Measurements from ENCODE around the gene ZBTB22.
"Not testable (repeated sequence)": the region's sequence is repeated elsewhere in the genome, so short reads cannot be mapped to it uniquely, and the experiment has no call there.

ZBTB22 gene

GRCh38 chr6:33317669-33318425 lies at the start of gene ZBTB22:
Gene ZBTB22 (minus strand): TSS chr6:33317744. CDS start chr6:33316916, 828 bp downstream.
- in situ Hi-C loops (cut with HindIII; ENCODE audit: low sequenced_read_pairs), result no loop called here

GRCh38 chr6:33367009-33367714 lies 49.6 kb upstream of the ZBTB22 start:
- in situ Hi-C loops (cut with HindIII; ENCODE audit: low sequenced_read_pairs), result no loop called here

- in situ Hi-C loops (cut with HindIII; ENCODE audit: low sequenced_read_pairs), result not testable (repeated sequence)
Observed at GRCh38 chr6:33365206-33365971, 47.8 kb upstream of the ZBTB22 start.

DNA sequence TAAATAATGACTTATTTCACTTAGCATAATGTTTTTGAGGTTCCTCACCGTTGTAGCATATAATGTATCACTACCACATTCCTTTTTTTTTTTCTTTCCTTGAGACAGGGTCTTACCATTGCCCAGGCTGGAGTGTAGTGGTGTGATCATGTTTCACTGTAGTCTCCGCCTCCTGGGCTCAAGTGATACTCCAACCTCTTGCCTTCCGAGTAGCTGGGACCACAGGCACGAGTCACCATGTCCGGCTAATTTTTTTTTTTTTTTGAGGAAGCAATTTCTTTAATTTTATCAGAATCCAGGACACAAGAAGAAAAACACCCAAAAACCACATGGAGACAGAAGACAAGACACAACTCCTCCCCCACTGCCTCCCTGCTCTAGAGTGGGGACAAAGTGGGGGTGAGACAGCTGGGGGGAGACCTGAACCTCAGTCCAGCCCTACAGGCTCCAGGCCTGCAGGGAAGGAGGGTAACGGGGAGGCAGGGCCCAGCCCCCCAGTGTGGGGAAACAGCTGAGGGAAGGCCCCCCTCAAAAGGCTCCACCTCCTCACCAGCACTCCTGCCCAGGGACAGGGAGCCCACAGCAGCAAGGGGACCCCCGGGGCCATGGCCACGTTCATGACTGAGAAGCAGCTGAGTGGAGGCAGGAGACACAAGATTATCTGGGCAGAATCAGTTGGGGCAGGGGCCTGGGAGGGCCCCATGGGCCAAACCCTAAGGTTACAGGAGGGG lies 47.1 kb upstream of the ZBTB22 start:
- in situ Hi-C loops (cut with HindIII; ENCODE audit: low sequenced_read_pairs), result not testable (repeated sequence)

GRCh38 chr6:33363486-33363885 lies 45.9 kb upstream of the ZBTB22 start:
- in situ Hi-C loops (cut with HindIII; ENCODE audit: low sequenced_read_pairs), result not testable (repeated sequence)

DNA sequence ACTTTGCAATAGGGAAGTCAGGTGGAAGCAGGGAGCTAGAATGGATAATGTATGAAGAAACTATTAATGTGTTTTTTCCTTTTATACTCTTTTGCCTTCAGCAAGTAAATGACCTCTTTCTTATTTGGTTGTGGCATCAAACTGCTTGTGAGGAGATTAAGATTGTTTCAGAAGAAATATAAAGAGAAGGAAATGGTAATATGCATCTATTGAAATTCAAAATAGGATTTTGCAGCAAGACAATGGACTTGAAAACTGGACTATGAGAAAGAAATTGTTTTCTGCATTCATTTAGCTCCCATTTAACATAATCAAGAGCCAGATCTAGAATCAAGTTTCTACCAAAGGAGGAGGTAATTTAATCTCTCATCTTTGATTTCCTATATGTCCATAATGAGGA lies 41.8 kb upstream of the ZBTB22 start:
- in situ Hi-C loops (cut with HindIII; ENCODE audit: low sequenced_read_pairs), result no loop called here

GRCh38 chr6:33357160-33357871 lies 39.8 kb upstream of the ZBTB22 start:
- in situ Hi-C loops (cut with HindIII; ENCODE audit: low sequenced_read_pairs), result not testable (repeated sequence)

DNA sequence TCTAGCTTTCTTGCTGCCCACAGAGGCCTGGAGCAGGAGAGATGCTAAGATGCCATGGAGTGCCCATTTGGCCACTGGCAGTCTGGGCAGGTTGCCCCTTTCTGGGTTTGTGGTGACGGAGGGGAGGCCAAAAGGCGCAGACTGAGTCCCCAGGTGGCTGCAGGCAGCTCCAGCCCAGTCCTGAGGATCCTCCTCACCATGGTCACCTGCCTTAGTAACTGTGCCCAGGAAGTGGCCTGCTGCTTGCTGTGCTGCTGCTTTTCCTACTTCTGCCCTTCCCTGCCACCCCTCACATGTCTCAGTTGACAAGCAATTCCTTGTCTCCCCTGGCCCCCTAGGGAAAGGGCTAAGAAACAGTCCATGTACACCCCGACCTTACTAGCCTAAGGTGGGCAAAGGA lies 38.8 kb upstream of the ZBTB22 start:
- in situ Hi-C loops (cut with HindIII; ENCODE audit: low sequenced_read_pairs), result no loop called here

- in situ Hi-C loops (cut with HindIII; ENCODE audit: low sequenced_read_pairs), result not testable (repeated sequence)
Observed at GRCh38 chr6:33355860-33356259, 38.3 kb upstream of the ZBTB22 start.

GRCh38 chr6:33347816-33348215 lies 30.3 kb upstream of the ZBTB22 start:
- in situ Hi-C loops (cut with HindIII; ENCODE audit: low sequenced_read_pairs), result no loop called here

DNA sequence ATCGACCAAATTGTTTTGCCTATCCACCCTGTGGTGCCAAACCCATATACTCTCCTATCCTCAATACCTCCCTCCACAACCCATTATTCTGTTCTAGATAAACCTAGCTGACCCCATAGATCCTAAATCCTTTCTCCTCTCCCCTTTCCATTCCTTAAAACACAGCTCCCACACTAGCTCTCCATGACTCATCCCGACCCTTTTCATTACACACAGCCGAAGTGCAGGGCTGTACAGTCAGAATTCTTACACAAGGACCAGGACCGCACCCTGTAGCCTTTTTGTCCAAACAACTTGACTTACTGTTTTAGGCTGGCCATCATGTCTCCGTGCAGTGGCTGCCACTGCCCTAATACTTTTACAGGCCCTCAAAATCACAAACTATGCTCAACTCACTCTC lies 29.4 kb upstream of the ZBTB22 start:
- in situ Hi-C loops (cut with HindIII; ENCODE audit: low sequenced_read_pairs), result not testable (repeated sequence)

GRCh38 chr6:33344701-33345697 lies 27.5 kb upstream of the ZBTB22 start:
- in situ Hi-C loops (cut with HindIII; ENCODE audit: low sequenced_read_pairs), result no loop called here

GRCh38 chr6:33343953-33344611 lies 26.5 kb upstream of the ZBTB22 start:
- in situ Hi-C loops (cut with HindIII; ENCODE audit: low sequenced_read_pairs), result no loop called here

DNA sequence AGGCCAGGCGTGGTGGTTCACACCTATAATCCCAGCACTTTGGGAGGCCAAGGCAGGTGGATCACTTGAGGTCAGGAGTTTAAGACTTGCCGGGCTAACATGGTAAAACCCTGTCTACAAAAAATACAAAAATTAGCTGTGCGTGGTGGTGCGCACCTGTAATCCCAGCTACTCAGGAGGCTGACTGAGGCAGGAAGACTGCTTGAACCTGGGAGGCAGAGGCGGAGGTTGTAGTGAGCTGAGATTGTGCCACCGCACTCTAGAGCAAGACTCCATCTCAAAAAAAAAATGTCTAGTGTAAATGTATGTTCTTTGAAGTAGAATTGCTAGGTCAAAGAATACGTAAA lies 26.0 kb upstream of the ZBTB22 start:
- in situ Hi-C loops (cut with HindIII; ENCODE audit: low sequenced_read_pairs), result not testable (repeated sequence)

DNA sequence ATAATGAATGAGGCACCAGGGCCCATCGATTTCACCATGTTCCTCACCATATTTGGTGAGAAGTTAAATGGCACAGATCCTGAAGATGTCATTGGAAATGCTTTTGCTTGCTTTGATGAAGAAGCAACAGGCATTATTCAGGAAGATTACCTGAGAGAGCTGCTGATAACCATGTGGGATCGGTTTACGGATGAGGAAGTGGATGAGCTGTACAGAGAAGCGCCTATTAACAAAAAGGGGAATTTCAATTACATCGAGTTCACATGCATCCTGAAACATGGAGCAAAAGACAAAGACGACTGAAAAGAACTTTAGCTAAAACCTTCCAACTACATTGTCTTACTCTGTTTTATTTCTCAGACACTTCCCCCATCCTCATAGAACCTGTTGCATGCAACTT lies 21.6 kb upstream of the ZBTB22 start:
- in situ Hi-C loops (cut with HindIII; ENCODE audit: low sequenced_read_pairs), result no loop called here

GRCh38 chr6:33336495-33336894 lies 19.0 kb upstream of the ZBTB22 start:
- in situ Hi-C loops (cut with HindIII; ENCODE audit: low sequenced_read_pairs), result no loop called here

GRCh38 chr6:33335916-33336315 lies 18.4 kb upstream of the ZBTB22 start:
- in situ Hi-C loops (cut with HindIII; ENCODE audit: low sequenced_read_pairs), result no loop called here

GRCh38 chr6:33333666-33334065 lies 16.1 kb upstream of the ZBTB22 start:
- in situ Hi-C loops (cut with HindIII; ENCODE audit: low sequenced_read_pairs), result no loop called here

DNA sequence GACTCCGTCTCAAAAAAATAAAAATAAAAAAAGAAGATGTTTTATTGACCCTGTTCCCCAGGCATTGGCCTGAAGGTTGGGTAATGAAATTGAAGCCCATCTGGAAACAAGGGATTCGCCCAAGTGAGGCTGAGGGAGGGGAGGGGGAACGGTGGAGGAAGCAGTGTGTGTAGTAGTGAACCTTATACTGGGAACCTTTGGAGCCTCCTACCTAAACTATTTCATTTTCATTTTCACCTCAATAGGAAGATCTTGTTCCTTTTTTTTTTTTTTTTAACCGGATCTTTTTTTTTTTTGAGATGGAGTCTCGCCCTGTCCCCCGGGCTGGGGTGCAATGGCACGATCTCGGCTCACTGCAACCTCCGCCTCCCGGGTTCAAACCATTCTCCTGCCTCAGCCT lies 13.2 kb upstream of the ZBTB22 start:
- in situ Hi-C loops (cut with HindIII; ENCODE audit: low sequenced_read_pairs), result no loop called here
